Transverse colon (tissue), 4 donors: ENCODE measurements around the gene SLC22A4. TPM values are rescaled to one million over a fixed set of nuclear protein-coding genes. Genes with fewer than 3 reads are reported as not detected.

ENCODE experiments used
- DNase-seq: peaks from one replicate; pipeline ENCODE4 v3.0.0-alpha.2; 2019
- H3K27ac ChIP-seq, 4 donors: fragments of 200-600 bp; sonication (generic); 2 replicates each; pipeline ENCODE4 v1.5.1; 2016 to 2018; ENCODE audit warnings: inconsistent platforms in 4 of 4
- H3K27me3 ChIP-seq: fragments of 200-600 bp; sonication (generic); 2 replicates; pipeline ENCODE4 v1.5.1; 2017; ENCODE audit warnings: inconsistent platforms
- H3K36me3 ChIP-seq, 4 donors: fragments of 200-600 bp; sonication (generic); 2 replicates each; pipeline ENCODE4 v1.5.1; 2017 to 2019; ENCODE audit warnings: inconsistent platforms in 4 of 4
- H3K4me1 ChIP-seq, 4 donors: fragments of 200-600 bp; sonication (generic); 2 replicates each; pipeline ENCODE4 v1.5.1; 2017 to 2020; ENCODE audit warnings: inconsistent platforms in 4 of 4
- H3K4me3 ChIP-seq, 4 donors: fragments of 200-600 bp; sonication (generic); 1 replicate in 1 of 4; 2 replicates in 3 of 4; pipeline versions ENCODE4 v1.5.1 to v1.6.1; 2017 to 2019; ENCODE audit warnings: inconsistent platforms in 4 of 4
- H3K9me3 ChIP-seq, 2 donors: fragments of 200-600 bp; sonication (generic); 2 replicates each; pipeline ENCODE4 v1.5.1; 2017 to 2019; ENCODE audit warnings: inconsistent platforms in 2 of 2
- CTCF ChIP-seq, 5 experiments: fragments of 200-600 bp in 3 of 5; fragments of 450-650 bp in 2 of 5; sonication (generic) in 3 of 5; IDR thresholded peaks; 1 replicate in 2 of 5; 2 replicates in 3 of 5; pipeline ENCODE4 v1.5.1; 2016 to 2017; ENCODE audit warnings: antibody characterized with exemption in 5 of 5, inconsistent platforms in 3 of 5, mild to moderate bottlenecking in 2 of 5, moderate library complexity in 1 of 5
- EP300 ChIP-seq: sonication (generic); formaldehyde crosslinking; IDR thresholded peaks from one replicate; pipeline ENCODE4 v1.6.1; 2017; ENCODE audit warnings: antibody characterized with exemption, low read depth
- POLR2A ChIP-seq: fragments of 450-650 bp; IDR thresholded peaks from one replicate; pipeline ENCODE4 v1.6.1; 2016; ENCODE audit warnings: antibody characterized with exemption, mild to moderate bottlenecking, moderate library complexity
- POLR2AphosphoS5 ChIP-seq, 3 donors: sonication (generic); formaldehyde crosslinking; IDR thresholded peaks; one replicate each; pipeline ENCODE4 v1.6.1; 2016; ENCODE audit warnings: antibody characterized with exemption in 3 of 3
- WGBS, 2 donors: methylation state at CpG; one replicate each; pipeline ENCODE4 v1.1.5; 2018; ENCODE audit warnings: low coverage in 1 of 2; 5-methylcytosine and 5-hydroxymethylcytosine counted together
- in situ Hi-C, 4 donors: fragments of 200-750 bp; cut with MboI; loops; one replicate each; pipeline versions ENCODE4 v1.15.0 to v1.15.1; 2017; ENCODE audit warnings: low sequenced_read_pairs in 3 of 4, low pct_ligation_motif_present in 1 of 4, low pct_unique_long_range_greater_than_20kb in 1 of 4
- intact Hi-C: fragments of 100-400 bp; cut with DNase I; formaldehyde crosslinking; loops from one replicate; pipeline ENCODE4 v1.15.1; 2023; ENCODE audit warnings: low total_unique reads
- total RNA-seq, 4 donors: library from RNA; depleted of rRNA; stranded (reverse); fragments of >200 nt; gene quantifications; one replicate each; pipeline ENCODE4 v1.1.0, GENCODE V29; 2016

SLC22A4 gene
- total RNA-seq, 4 donors from 2014 or later: 1.6 to 48.3 (median 14.5) TPM; not detected in 1

GRCh38 chr5:132388244-132389050 is 94.3 kb downstream of the SLC22A4 start:
- intact Hi-C loops: no loop called here
- 22 to 58% methylated on average over 3 to 8 of the region's 8 CpGs for WGBS, 2 donors
- Histone ChIP-seq H3K36me3 (peaks cover 0 to 2% (median 0%) of the 10 kb centered on the region in 4 donors), H3K4me1 (peaks cover 29 to 54% (median 41%) of the 10 kb centered on the region in 4 donors), H3K9me3 (no peaks in the 10 kb centered on the region), H3K4me3 (no peak overlapping the region), H3K27me3 (no peaks in the 10 kb centered on the region), H3K27ac (peak overlapping the region; percentile 85 to 90 (median 87))
- in situ Hi-C loops: loop anchor here (10.0 to 25.0 kb wide), 5 partner anchors 116 to 449 kb away; partner anchors contain the start of genes SOWAHA (in 2 of the 4), SEPTIN8 (in 1 of the 4) and SHROOM1 (in 1 of the 4)
- TF ChIP-seq EP300 (no peak), POLR2AphosphoS5 (IDR thresholded peaks at IDR 0.05) (peak in 1 of 3 donors; percentile 22)
- peak; percentile 30 for DNase-seq

- Histone ChIP-seq H3K9me3 (no peaks in the 10 kb centered on the region), H3K36me3 (peaks cover 0 to 8% (median 0%) of the 10 kb centered on the region in 4 donors), H3K27me3 (no peaks in the 10 kb centered on the region), H3K4me3 (no peak overlapping the region), H3K27ac (peak overlapping the region; percentile 85 to 90 (median 87)), H3K4me1 (peaks cover 29 to 54% (median 41%) of the 10 kb centered on the region in 4 donors)
- TF ChIP-seq POLR2A (no peak), EP300 (no peak), CTCF (IDR thresholded peaks at IDR 0.05) (no peak), POLR2AphosphoS5 (IDR thresholded peaks at IDR 0.05) (no peak)
- DNase-seq: no peak
- WGBS, 2 donors: 94% methylated on average over 1 of the region's 1 CpG; no CpG with 5 or more reads in 1 of the 2 donors
- in situ Hi-C loops (loop anchor here (10.0 to 25.0 kb wide), 5 partner anchors 116 to 448 kb away; partner anchors contain the start of genes SOWAHA (in 2 of the 4), SEPTIN8 (in 1 of the 4) and SHROOM1 (in 1 of the 4)), intact Hi-C loops (no loop called here)
Observed at GRCh38 chr5:132389051-132389331, 94.8 kb downstream of the SLC22A4 start.

GRCh38 chr5:132389585-132390286 is 95.5 kb downstream of the SLC22A4 start:
- peak overlapping the region; percentile 85 to 90 (median 87) for H3K27ac ChIP-seq
- no peaks in the 10 kb centered on the region for H3K27me3 ChIP-seq
- TF ChIP-seq EP300 (no peak), CTCF (IDR thresholded peaks at IDR 0.05) (no peak), POLR2AphosphoS5 (IDR thresholded peaks at IDR 0.05) (peak in 2 of 3 donors; percentile 45 to 72), POLR2A (no peak)
- in situ Hi-C loops: loop anchor here (10.0 to 25.0 kb wide), 5 partner anchors 115 to 448 kb away; partner anchors contain the start of genes SOWAHA (in 2 of the 4), SEPTIN8 (in 1 of the 4) and SHROOM1 (in 1 of the 4)
- DNase-seq: peak; percentile 71
- peaks cover 0 to 11% (median under 1%) of the 10 kb centered on the region in 4 donors for H3K36me3 ChIP-seq
- H3K4me1 ChIP-seq: peaks cover 29 to 54% (median 41%) of the 10 kb centered on the region in 4 donors
- intact Hi-C loops: no loop called here
- no peaks in the 10 kb centered on the region for H3K9me3 ChIP-seq
- 45 to 90% methylated on average over 4 to 10 of the region's 10 CpGs for WGBS, 2 donors
- H3K4me3 ChIP-seq: no peak overlapping the region

GRCh38 chr5:132391247-132391646 is 97.1 kb downstream of the SLC22A4 start:
- H3K27ac ChIP-seq: no peak overlapping the region
- no peak overlapping the region for H3K4me3 ChIP-seq
- H3K36me3 ChIP-seq: peaks cover 0 to 14% (median 6%) of the 10 kb centered on the region in 4 donors
- DNase-seq: no peak
- no peak for TF ChIP-seq POLR2AphosphoS5 (IDR thresholded peaks at IDR 0.05)
- no peak for TF ChIP-seq CTCF (IDR thresholded peaks at IDR 0.05)
- TF ChIP-seq POLR2A: no peak
- no peak for TF ChIP-seq EP300
- H3K4me1 ChIP-seq: peaks cover 21 to 40% (median 32%) of the 10 kb centered on the region in 4 donors
- in situ Hi-C loops (loop anchor here (25.0 kb wide), 4 partner anchors 321 to 446 kb away; partner anchors contain the start of genes SOWAHA (in 2 of the 4), SEPTIN8 (in 1 of the 4) and SHROOM1 (in 1 of the 4)), intact Hi-C loops (no loop called here)
- no peaks in the 10 kb centered on the region for H3K9me3 ChIP-seq
- no peaks in the 10 kb centered on the region for H3K27me3 ChIP-seq
- WGBS, 2 donors: 66 to 76% methylated on average over 4 to 5 of the region's 5 CpGs
